B cell (primary cell): ENCODE measurements around the gene COL2A1. TPM values are rescaled to one million over a fixed set of nuclear protein-coding genes. Genes with fewer than 3 reads are reported as not detected.

Experiments
- ATAC-seq: fragments of 200-7000 bp; cut with Tn5 transposase; one replicate; pipeline ENCODE4 v1.10.0; 2021; ENCODE audit warnings: low read depth, mild to moderate bottlenecking, moderate number of reproducible peaks, moderate library complexity
- CTCF ChIA-PET: fragments of 350-600 bp; sonication (Branson Sonifier 250); formaldehyde crosslinking; loops from one replicate; lab custom pipeline; 2021; ENCODE audit warnings: antibody characterized with exemption, inconsistent platforms; lab: Charles Lee
- POLR2A ChIA-PET: fragments of 350-600 bp; sonication (Branson Sonifier 250); formaldehyde crosslinking; loops from one replicate; lab custom pipeline; 2021; ENCODE audit warnings: antibody characterized with exemption; lab: Charles Lee
- DNase-seq: peaks from one replicate; pipeline ENCODE4 v3.0.0; 2013
- H2AFZ ChIP-seq: 2 replicates; pipeline ENCODE4 v1.6.1; 2012; ENCODE audit warnings: mild to moderate bottlenecking, low read depth, low read length; ENCODE audit not compliant: insufficient read depth, poor library complexity, severe bottlenecking
- H3K27ac ChIP-seq, 2 donors: 1 replicate in 1 of 2; 2 replicates in 1 of 2; pipeline ENCODE4 v1.5.1; 2012 to 2013; ENCODE audit warnings: low read length in 2 of 2, mild to moderate bottlenecking in 2 of 2, moderate library complexity in 1 of 2
- H3K27me3 ChIP-seq, 4 experiments: fragments of 200-600 bp in 1 of 4; sonication (generic) in 1 of 4; replicated peaks in 1 of 4; 1 replicate in 2 of 4; 2 replicates in 2 of 4; pipeline versions ENCODE4 v1.6.1 to v1.7.0; 2013 to 2016; ENCODE audit warnings: low read length in 3 of 4, mild to moderate bottlenecking in 2 of 4, mixed read lengths in 1 of 4, moderate library complexity in 1 of 4; ENCODE audit not compliant: insufficient read depth in 4 of 4, control insufficient read depth in 3 of 4; ENCODE audit errors: control extremely low read depth in 1 of 4
- H3K36me3 ChIP-seq, 2 experiments: replicated peaks in 1 of 2; 1 replicate in 1 of 2; 2 replicates in 1 of 2; pipeline versions ENCODE4 v1.6.1 to v1.7.1; 2013; ENCODE audit warnings: low read length in 1 of 2; ENCODE audit not compliant: insufficient read depth in 2 of 2, control insufficient read depth in 1 of 2; ENCODE audit errors: control extremely low read depth in 1 of 2, extremely low read depth in 1 of 2
- H3K4me1 ChIP-seq, 2 donors: fragments of 200-600 bp in 1 of 2; sonication (generic) in 1 of 2; 1 replicate in 1 of 2; 2 replicates in 1 of 2; pipeline versions ENCODE4 v1.5.1 to v1.6.1; 2013 to 2017; ENCODE audit warnings: low read length in 2 of 2; ENCODE audit not compliant: control insufficient read depth in 2 of 2, insufficient read depth in 2 of 2
- H3K4me2 ChIP-seq: replicated peaks from 2 replicates; pipeline ENCODE3; 2012; ENCODE audit warnings: mild to moderate bottlenecking, low read depth, low read length; ENCODE audit not compliant: poor library complexity, severe bottlenecking
- H3K4me3 ChIP-seq, 5 experiments: fragments of 200-600 bp in 1 of 5; sonication (generic) in 1 of 5; 1 replicate in 3 of 5; 2 replicates in 2 of 5; pipeline versions ENCODE4 v1.5.1 to v1.7.0; 2011 to 2016; ENCODE audit warnings: low read length in 4 of 5, mild to moderate bottlenecking in 4 of 5, low read depth in 2 of 5, control low read depth in 1 of 5, moderate library complexity in 1 of 5; ENCODE audit not compliant: insufficient read depth in 1 of 5; ENCODE audit errors: control extremely low read depth in 1 of 5, extremely low read depth in 1 of 5
- H3K79me2 ChIP-seq: fragments of 200-600 bp; sonication (generic); one replicate; pipeline ENCODE4 v1.6.0; 2016; ENCODE audit warnings: low read length; ENCODE audit not compliant: control insufficient read depth, insufficient read depth
- H3K9ac ChIP-seq: fragments of 200-600 bp; sonication (generic); 2 replicates; pipeline ENCODE4 v1.6.1; 2017; ENCODE audit warnings: mild to moderate bottlenecking, low read length, moderate library complexity
- H3K9me3 ChIP-seq, 3 donors: one replicate each; pipeline versions ENCODE4 v1.6.1 to v1.7.1; 2013; ENCODE audit warnings: low read length in 2 of 3; ENCODE audit not compliant: control insufficient read depth in 2 of 3, insufficient read depth in 1 of 3; ENCODE audit errors: control extremely low read depth in 1 of 3
- H4K20me1 ChIP-seq: 2 replicates; pipeline ENCODE4 v1.6.0; 2012; ENCODE audit warnings: mild to moderate bottlenecking, low read length; ENCODE audit not compliant: insufficient read depth, control insufficient read depth, poor library complexity, severe bottlenecking
- H3K27ac Mint-ChIP-seq: one replicate; pipeline ENCODE4 v1.8.0; 2021; ENCODE audit warnings: mixed read lengths
- H3K27me3 Mint-ChIP-seq: one replicate; pipeline ENCODE4 v1.8.0; 2021; ENCODE audit warnings: mixed read lengths
- H3K4me1 Mint-ChIP-seq: one replicate; pipeline ENCODE4 v1.8.0; 2021; ENCODE audit warnings: mixed read lengths
- H3K4me3 Mint-ChIP-seq: one replicate; pipeline ENCODE4 v1.8.0; 2021; ENCODE audit warnings: mixed read lengths
- H3K9me3 Mint-ChIP-seq: one replicate; pipeline ENCODE4 v1.8.0; 2022; ENCODE audit warnings: mixed read lengths; ENCODE audit not compliant: insufficient read depth
- EZH2 ChIP-seq: IDR thresholded peaks from 2 replicates; pipeline ENCODE4 v1.6.1; 2012; ENCODE audit warnings: borderline replicate concordance, low read depth, mild to moderate bottlenecking, moderate library complexity, low read length; ENCODE audit not compliant: insufficient read depth, poor library complexity, severe bottlenecking
- WGBS: methylation state at CpG from one replicate; pipeline ENCODE4 v1.1.5; 2013; ENCODE audit warnings: missing lambda C conversion rate; ENCODE audit not compliant: insufficient coverage; 5-methylcytosine and 5-hydroxymethylcytosine counted together
- intact Hi-C: fragments of 100-400 bp; cut with micrococcal nuclease; formaldehyde crosslinking; loops from one replicate; pipeline ENCODE4 v1.10.0; 2022
- polyA plus RNA-seq: library from polyadenylated mRNA; depleted of rRNA; stranded (reverse); fragments of >200 nt; gene quantifications from 2 replicates; pipeline ENCODE4 v1.2.3, GENCODE V29; 2012
- total RNA-seq, 2 donors: library from RNA; stranded (reverse); fragments of 120-200 nt in 1 of 2; gene quantifications; 1 replicate in 1 of 2; 2 replicates in 1 of 2; pipeline versions ENCODE4 v1.2.3 to v1.2.4, GENCODE V29; 2013 to 2022
- TF ChIP-seq, protein P1 (sequence below): fragments of 200-600 bp; IDR thresholded peaks from one replicate; pipeline ENCODE4 v1.8.0; 2022; ENCODE audit warnings: antibody characterized with exemption, mild to moderate bottlenecking

COL2A1 gene
- total and polyA plus RNA-seq, 2 donors (not counting 1 experiment from before 2014, with no cell fraction given) = not detected

DNA sequence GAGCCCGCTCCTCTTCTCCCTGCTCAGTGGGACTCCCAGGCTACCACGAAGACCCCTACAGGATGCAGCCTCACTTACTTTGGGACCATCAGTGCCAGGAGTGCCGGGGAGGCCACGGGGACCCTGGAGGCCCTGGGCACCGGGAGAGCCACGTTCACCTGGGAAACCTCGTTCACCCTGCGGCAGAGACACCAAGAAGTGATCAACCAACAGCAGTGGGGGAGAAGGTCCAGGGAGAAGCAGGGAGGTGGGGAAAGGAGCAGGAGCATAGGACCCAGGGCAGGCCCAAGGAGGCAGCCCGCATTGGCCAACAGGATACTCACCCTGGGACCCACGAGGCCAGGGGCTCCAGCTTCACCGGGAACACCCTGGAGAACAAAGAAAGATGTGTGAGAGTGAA is 21.5 kb downstream of the COL2A1 start:
- DNase-seq (no peak), ATAC-seq (no peak)
- H3K27me3 Mint-ChIP-seq = peaks cover 9% of the 10 kb centered on the region
- intact Hi-C loops = no loop called here
- no peak overlapping the region for H2AFZ ChIP-seq
- 95% methylated on average over 10 of the region's 11 CpGs for WGBS
- ChIA-PET CTCF (no interaction called here), POLR2A (no interaction called here)
- no peak overlapping the region for H3K4me3 ChIP-seq
- H3K4me1 ChIP-seq = peaks cover 0 to 5% of the 10 kb centered on the region in 2 donors
- no peaks in the 10 kb centered on the region for H3K9me3 Mint-ChIP-seq
- no peak overlapping the region for H3K4me3 Mint-ChIP-seq
- no peaks in the 10 kb centered on the region for H3K36me3 ChIP-seq
- H3K9me3 ChIP-seq = peaks cover 0 to 3% (median 0%) of the 10 kb centered on the region in 3 donors
- H3K27me3 ChIP-seq = peaks cover 0 to 11% (median 3%) of the 10 kb centered on the region in 4 experiments
- H3K4me2 ChIP-seq = no peak overlapping the region
- H3K27ac ChIP-seq = no peak overlapping the region
- H4K20me1 ChIP-seq = no peaks in the 10 kb centered on the region
- H3K9ac ChIP-seq = no peak overlapping the region
- H3K79me2 ChIP-seq = no peaks in the 10 kb centered on the region
- no peak overlapping the region for H3K27ac Mint-ChIP-seq
- peaks cover 6% of the 10 kb centered on the region for H3K4me1 Mint-ChIP-seq
- TF ChIP-seq, protein P1, sequence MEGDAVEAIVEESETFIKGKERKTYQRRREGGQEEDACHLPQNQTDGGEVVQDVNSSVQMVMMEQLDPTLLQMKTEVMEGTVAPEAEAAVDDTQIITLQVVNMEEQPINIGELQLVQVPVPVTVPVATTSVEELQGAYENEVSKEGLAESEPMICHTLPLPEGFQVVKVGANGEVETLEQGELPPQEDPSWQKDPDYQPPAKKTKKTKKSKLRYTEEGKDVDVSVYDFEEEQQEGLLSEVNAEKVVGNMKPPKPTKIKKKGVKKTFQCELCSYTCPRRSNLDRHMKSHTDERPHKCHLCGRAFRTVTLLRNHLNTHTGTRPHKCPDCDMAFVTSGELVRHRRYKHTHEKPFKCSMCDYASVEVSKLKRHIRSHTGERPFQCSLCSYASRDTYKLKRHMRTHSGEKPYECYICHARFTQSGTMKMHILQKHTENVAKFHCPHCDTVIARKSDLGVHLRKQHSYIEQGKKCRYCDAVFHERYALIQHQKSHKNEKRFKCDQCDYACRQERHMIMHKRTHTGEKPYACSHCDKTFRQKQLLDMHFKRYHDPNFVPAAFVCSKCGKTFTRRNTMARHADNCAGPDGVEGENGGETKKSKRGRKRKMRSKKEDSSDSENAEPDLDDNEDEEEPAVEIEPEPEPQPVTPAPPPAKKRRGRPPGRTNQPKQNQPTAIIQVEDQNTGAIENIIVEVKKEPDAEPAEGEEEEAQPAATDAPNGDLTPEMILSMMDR = no peak
- no peak for TF ChIP-seq EZH2

DNA sequence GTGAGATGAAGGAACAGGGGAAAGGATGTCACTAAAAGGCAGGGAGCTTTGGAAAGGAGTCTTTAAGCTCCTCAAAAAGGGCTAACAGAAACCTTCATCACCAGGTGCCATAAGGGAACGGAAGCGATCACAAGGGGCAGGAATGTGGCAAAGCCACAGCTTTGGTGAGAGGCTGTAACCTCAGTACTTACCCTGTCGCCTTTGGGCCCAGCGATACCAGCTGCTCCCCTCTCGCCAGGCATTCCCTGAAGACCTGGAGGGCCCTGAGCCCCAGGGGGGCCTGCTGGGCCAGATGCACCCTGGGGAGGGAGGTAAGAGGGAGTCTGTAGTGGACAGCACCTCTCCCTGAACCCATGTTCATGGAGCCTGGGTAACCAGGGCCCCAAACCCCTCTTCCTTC is 22.0 kb downstream of the COL2A1 start:
- 75% methylated on average over 5 of the region's 5 CpGs for WGBS
- Histone ChIP-seq H3K4me1 (peaks cover 0 to under 1% of the 10 kb centered on the region in 2 donors), H3K79me2 (no peaks in the 10 kb centered on the region), H3K4me3 (no peak overlapping the region), H3K27me3 (peaks cover 0 to 11% (median 3%) of the 10 kb centered on the region in 4 experiments), H4K20me1 (no peaks in the 10 kb centered on the region), H3K9me3 (peaks cover 0 to 3% (median 0%) of the 10 kb centered on the region in 3 donors), H2AFZ (no peak overlapping the region), H3K4me2 (no peak overlapping the region), H3K9ac (no peak overlapping the region), H3K27ac (no peak overlapping the region), H3K36me3 (no peaks in the 10 kb centered on the region)
- CTCF ChIA-PET = no interaction called here
- intact Hi-C loops = no loop called here
- POLR2A ChIA-PET = interaction anchor here (0.5 kb wide), 1 partner anchor 329 kb away, joined by 4 read pairs; no protein-coding TSS in a partner anchor
- Mint-ChIP-seq H3K4me3 (no peak overlapping the region), H3K9me3 (no peaks in the 10 kb centered on the region), H3K27ac (no peak overlapping the region), H3K27me3 (peaks cover 9% of the 10 kb centered on the region), H3K4me1 (peaks cover 2% of the 10 kb centered on the region)
- no peak for TF ChIP-seq EZH2
- TF ChIP-seq, protein P1 = no peak
- DNase-seq (no peak), ATAC-seq (no peak)
